Esophagus squamous epithelium (tissue), 5 donors: ENCODE measurements around the gene STAC3. TPM values are rescaled to one million over a fixed set of nuclear protein-coding genes. Genes with fewer than 3 reads are reported as not detected.

Experiments used
- DNase-seq: peaks from one replicate; lab custom pipeline; 2025; lab: John Stamatoyannopoulos, UW
- H3K27ac ChIP-seq, 4 donors: fragments of 200-600 bp; sonication (generic); one replicate each; pipeline ENCODE4 v1.5.1; 2016 to 2019; ENCODE audit warnings: mild to moderate bottlenecking in 1 of 4
- H3K27me3 ChIP-seq, 4 donors: fragments of 200-600 bp; sonication (generic); 1 replicate in 3 of 4; 2 replicates in 1 of 4; pipeline versions ENCODE4 v1.5.1 to v1.6.0; 2017 to 2021; ENCODE audit warnings: antibody characterized with exemption in 1 of 4
- H3K36me3 ChIP-seq, 3 donors: fragments of 200-600 bp; sonication (generic); one replicate each; pipeline ENCODE4 v1.5.1; 2016 to 2019
- H3K4me1 ChIP-seq, 3 donors: fragments of 200-600 bp; sonication (generic); one replicate each; pipeline ENCODE4 v1.5.1; 2017 to 2019
- H3K4me3 ChIP-seq, 4 donors: fragments of 200-600 bp; sonication (generic); 1 replicate in 3 of 4; 2 replicates in 1 of 4; pipeline ENCODE4 v1.5.1; 2016 to 2019; ENCODE audit warnings: mild to moderate bottlenecking in 2 of 4, moderate library complexity in 1 of 4
- H3K9me3 ChIP-seq, 3 donors: fragments of 200-600 bp; sonication (generic); one replicate each; pipeline ENCODE4 v1.5.1; 2016 to 2019
- CTCF ChIP-seq, 6 experiments: fragments of 450-650 bp in 4 of 6; fragments of 200-600 bp in 2 of 6; sonication (generic) in 2 of 6; IDR thresholded peaks; one replicate each; pipeline ENCODE4 v1.5.1; 2016 to 2019; ENCODE audit warnings: antibody characterized with exemption in 6 of 6, mild to moderate bottlenecking in 4 of 6, moderate library complexity in 4 of 6
- POLR2A ChIP-seq, 4 donors: fragments of 450-650 bp; IDR thresholded peaks; one replicate each; pipeline ENCODE4 v1.6.1; 2017; ENCODE audit warnings: antibody characterized with exemption in 4 of 4, mild to moderate bottlenecking in 4 of 4, moderate library complexity in 3 of 4
- WGBS, 2 donors: methylation state at CpG; one replicate each; pipeline ENCODE4 v1.1.5; 2018; 5-methylcytosine and 5-hydroxymethylcytosine counted together
- intact Hi-C: fragments of 100-400 bp; cut with DNase I; formaldehyde crosslinking; loops from one replicate; pipeline ENCODE4 v1.15.0; 2022
- total RNA-seq, 4 donors: library from RNA; depleted of rRNA; stranded (reverse); fragments of >200 nt; gene quantifications; one replicate each; pipeline ENCODE4 v1.1.0, GENCODE V29; 2016
- donor health status: DM: yes; HTN: yes; CAD: no.

Gene STAC3
- total RNA-seq, 4 donors from 2014 or later, result 0.29 to 0.95 (median 0.47) TPM

- no peak for DNase-seq
- Histone ChIP-seq H3K27me3 (peaks cover 0 to 55% (median 11%) of the 10 kb centered on the region in 4 donors), H3K36me3 (peaks cover 3 to 11% (median 4%) of the 10 kb centered on the region in 3 donors), H3K9me3 (no peaks in the 10 kb centered on the region), H3K27ac (no peak overlapping the region), H3K4me1 (peaks cover 27 to 64% (median 28%) of the 10 kb centered on the region in 3 donors), H3K4me3 (peak overlapping the region in 2 of 4 donors; percentile 9 to 34)
- TF ChIP-seq POLR2A (IDR thresholded peaks at IDR 0.05) (no peak), CTCF (IDR thresholded peaks at IDR 0.05) (no peak)
- WGBS, 2 donors, result 17 to 25% methylated on average over 11 to 18 of the region's 35 CpGs
- intact Hi-C loops, result no loop called here
These were observed 24.2 kb downstream of the STAC3 start for GRCh38 chr12:57226588-57227314.

- Histone ChIP-seq H3K4me3 (no peak overlapping the region), H3K27ac (no peak overlapping the region), H3K36me3 (peaks cover 0 to 1% (median 0%) of the 10 kb centered on the region in 3 donors), H3K27me3 (peaks cover 0 to 65% (median 20%) of the 10 kb centered on the region in 4 donors), H3K4me1 (peaks cover 21 to 58% (median 22%) of the 10 kb centered on the region in 3 donors), H3K9me3 (no peaks in the 10 kb centered on the region)
- intact Hi-C loops, result no loop called here
- 62 to 67% methylated on average over 10 to 15 of the region's 18 CpGs for WGBS, 2 donors
- DNase-seq, result no peak
- TF ChIP-seq POLR2A (IDR thresholded peaks at IDR 0.05), result no peak
- no peak for TF ChIP-seq CTCF (IDR thresholded peaks at IDR 0.05)
These were observed 25.2 kb downstream of the STAC3 start for GRCh38 chr12:57225680-57226210.

- DNase-seq, result no peak
- TF ChIP-seq CTCF (IDR thresholded peaks at IDR 0.05) (peak; percentile 42 to 63 (median 46)), POLR2A (IDR thresholded peaks at IDR 0.05) (no peak)
- H3K36me3 ChIP-seq, result no peaks in the 10 kb centered on the region
- peak overlapping the region in 1 of 4 donors; percentile 32 for H3K4me3 ChIP-seq
- H3K9me3 ChIP-seq, result no peaks in the 10 kb centered on the region
- peaks cover 0 to 71% (median 23%) of the 10 kb centered on the region in 4 donors for H3K27me3 ChIP-seq
- WGBS, 2 donors, result 12 to 69% methylated on average over 8 to 14 of the region's 61 CpGs
- H3K27ac ChIP-seq, result no peak overlapping the region
- intact Hi-C loops, result no loop called here
- H3K4me1 ChIP-seq, result peaks cover 15 to 54% (median 15%) of the 10 kb centered on the region in 3 donors
These were observed 25.9 kb downstream of the STAC3 start for GRCh38 chr12:57224973-57225679.

- WGBS, 2 donors, result 69 to 80% methylated on average over 3 to 5 of the region's 30 CpGs
- peaks cover 0 to 78% (median 26%) of the 10 kb centered on the region in 4 donors for H3K27me3 ChIP-seq
- H3K27ac ChIP-seq, result no peak overlapping the region
- TF ChIP-seq POLR2A (IDR thresholded peaks at IDR 0.05) (no peak), CTCF (IDR thresholded peaks at IDR 0.05) (no peak)
- DNase-seq, result no peak
- H3K4me3 ChIP-seq, result peak overlapping the region in 1 of 4 donors; percentile 32
- H3K36me3 ChIP-seq, result no peaks in the 10 kb centered on the region
- H3K4me1 ChIP-seq, result peaks cover 12 to 54% (median 14%) of the 10 kb centered on the region in 3 donors
- H3K9me3 ChIP-seq, result no peaks in the 10 kb centered on the region
- intact Hi-C loops, result no loop called here
These were observed 26.6 kb downstream of the STAC3 start for GRCh38 chr12:57224278-57224972.
